ENCODE data around the gene TAGAP. TPM values are rescaled to one million over a fixed set of nuclear protein-coding genes. Genes with fewer than 3 reads are reported as not detected.

TAGAP gene, protein sequence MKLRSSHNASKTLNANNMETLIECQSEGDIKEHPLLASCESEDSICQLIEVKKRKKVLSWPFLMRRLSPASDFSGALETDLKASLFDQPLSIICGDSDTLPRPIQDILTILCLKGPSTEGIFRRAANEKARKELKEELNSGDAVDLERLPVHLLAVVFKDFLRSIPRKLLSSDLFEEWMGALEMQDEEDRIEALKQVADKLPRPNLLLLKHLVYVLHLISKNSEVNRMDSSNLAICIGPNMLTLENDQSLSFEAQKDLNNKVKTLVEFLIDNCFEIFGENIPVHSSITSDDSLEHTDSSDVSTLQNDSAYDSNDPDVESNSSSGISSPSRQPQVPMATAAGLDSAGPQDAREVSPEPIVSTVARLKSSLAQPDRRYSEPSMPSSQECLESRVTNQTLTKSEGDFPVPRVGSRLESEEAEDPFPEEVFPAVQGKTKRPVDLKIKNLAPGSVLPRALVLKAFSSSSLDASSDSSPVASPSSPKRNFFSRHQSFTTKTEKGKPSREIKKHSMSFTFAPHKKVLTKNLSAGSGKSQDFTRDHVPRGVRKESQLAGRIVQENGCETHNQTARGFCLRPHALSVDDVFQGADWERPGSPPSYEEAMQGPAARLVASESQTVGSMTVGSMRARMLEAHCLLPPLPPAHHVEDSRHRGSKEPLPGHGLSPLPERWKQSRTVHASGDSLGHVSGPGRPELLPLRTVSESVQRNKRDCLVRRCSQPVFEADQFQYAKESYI
- total RNA-seq, result 10 to 100 TPM; 65.5 to 65.7 TPM

DNA sequence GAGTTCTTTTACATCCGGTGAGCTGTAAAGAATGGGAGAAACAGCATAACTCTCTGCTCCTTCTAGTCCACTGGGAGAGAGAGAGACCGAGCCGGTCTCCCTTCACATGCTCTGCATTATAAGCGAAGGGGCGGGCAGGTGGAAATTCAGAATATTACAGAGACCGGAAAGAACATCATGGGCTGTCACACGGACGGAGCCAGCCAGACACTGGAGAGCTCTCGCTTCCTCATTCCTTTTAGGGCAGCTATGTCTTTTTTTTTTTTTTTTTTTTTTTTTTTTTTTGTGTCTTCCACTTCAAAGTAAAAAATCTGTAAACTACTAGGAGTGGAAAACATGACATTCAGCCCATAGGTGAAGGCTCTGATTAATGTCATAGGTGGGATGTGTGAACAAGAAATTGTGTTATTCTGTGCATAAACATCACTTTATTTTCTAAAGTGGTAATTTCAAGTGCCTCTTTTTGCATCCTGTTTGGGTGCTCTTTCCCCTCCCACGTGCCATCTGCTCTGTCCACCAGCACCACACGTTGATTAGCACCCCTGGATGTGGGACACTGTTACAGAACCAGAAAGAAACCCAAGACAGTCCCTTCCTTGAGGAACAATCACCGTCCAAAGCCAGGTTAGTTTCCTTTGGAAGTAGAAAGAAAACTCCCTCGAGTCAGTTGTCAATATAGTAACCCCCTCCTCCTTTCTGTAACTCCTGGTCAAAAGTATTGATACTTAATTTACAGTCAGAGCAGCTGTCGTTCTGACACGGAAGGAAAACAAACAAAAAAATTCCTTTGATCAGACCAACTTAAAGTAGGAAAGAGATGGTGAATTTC, at the start of gene TAGAP:
TSS of gene TAGAP (minus strand) at position 93 of the 829 bp plus-strand sequence. CDS start 845 bp downstream, outside the sequence.

DNA sequence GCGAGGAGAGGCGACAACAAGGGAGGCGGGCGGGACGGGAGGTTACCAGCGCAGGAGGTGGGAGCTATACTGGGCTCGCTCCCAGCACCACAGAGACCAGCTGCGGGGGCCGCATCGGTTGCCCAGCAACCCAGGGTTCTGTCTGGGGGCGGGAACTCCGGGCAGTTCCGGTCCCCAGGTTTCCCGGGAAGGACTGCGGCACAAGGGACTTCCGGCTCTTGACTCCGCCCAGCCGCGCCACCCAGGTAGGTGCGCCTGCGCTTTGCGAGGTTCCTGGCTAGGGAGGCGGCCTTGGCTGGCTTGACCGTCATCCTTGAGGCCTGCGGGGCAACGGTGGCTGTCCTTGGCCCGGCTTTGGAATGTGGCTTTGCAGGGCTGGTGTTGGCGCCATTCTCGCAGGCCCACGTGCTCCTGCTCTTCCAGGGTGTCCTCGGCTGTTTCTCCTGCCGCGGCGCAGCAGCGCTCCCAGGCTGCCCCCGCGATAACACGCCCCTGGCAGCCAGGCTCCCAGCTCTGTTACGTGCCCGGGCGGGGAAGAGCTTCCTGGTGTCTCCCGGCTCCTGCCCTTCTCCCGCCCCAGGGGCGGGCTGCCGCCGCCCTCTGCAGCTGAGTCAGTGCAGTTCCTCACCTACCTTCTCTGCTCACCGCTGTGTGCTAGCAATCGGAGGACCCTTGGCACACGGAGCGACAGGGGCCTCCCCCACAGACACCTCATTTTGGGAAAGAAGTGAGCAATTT, 45.0 kb downstream of the TAGAP start, which contains the start of gene RSPH3:
TSS of gene RSPH3 (minus strand) at position 537 of the 738 bp plus-strand sequence. CDS start 652 bp downstream, outside the sequence.

Other genes starting within 250 kb of the TAGAP start
- gene EZR, start 225.6 kb downstream of the TAGAP start, total RNA-seq, result 100 to 1,000 TPM; 183 to 185 TPM
- gene RSPH3, start 44.8 kb downstream of the TAGAP start, total RNA-seq, result 1 to 10 TPM; 1.8 to 2.0 TPM
- gene FNDC1, start 124.4 kb upstream of the TAGAP start, total RNA-seq, result not detected

Measured in activated naive CD4-positive, alpha-beta T cell treated with anti-CD3 and anti-CD28 coated beads, Interleukin-2, amount 10 ng/mL, durations not matched to agents 5 hours and 36 hours (primary cell).